ENCODE measurements around the gene BBIP1. TPM values are rescaled to one million over a fixed set of nuclear protein-coding genes. Genes with fewer than 3 reads are reported as not detected.
"Not testable (repeated sequence)": the region's sequence is repeated elsewhere in the genome, so short reads cannot be mapped to it uniquely, and the experiment has no call there.

BBIP1 gene
- polyA plus RNA-seq, 1 donor, result 26.2 TPM

- peaks cover 4% of the 10 kb centered on the region for H3K36me3 ChIP-seq (ENCODE audit: control insufficient read depth, insufficient read depth, low read length)
- peaks cover 20% of the 10 kb centered on the region for H3K4me1 ChIP-seq (ENCODE audit: control insufficient read depth, insufficient read depth, low read length)
- H3K4me3 ChIP-seq (ENCODE audit: low read length), result peak within 1 kb of the TSS; percentile 94
- no peaks in the 10 kb centered on the region for H3K9me3 ChIP-seq (ENCODE audit: control insufficient read depth, low read depth, low read length)
- no peaks in the 10 kb centered on the region for H3K27me3 ChIP-seq (ENCODE audit: control insufficient read depth, insufficient read depth, low read length)
- peak within 1 kb of the TSS; percentile 97 for H3K27ac ChIP-seq (ENCODE audit: low read length)
- peak; percentile 99 to 100 for DNase-seq
- 0% methylated on average over 1 of the region's 47 CpGs for WGBS (ENCODE audit: insufficient coverage, low lambda C conversion rate)
Observed at GRCh38 chr10:110871298-110872084, 47.5 kb downstream of the BBIP1 start, which contains the start of gene PDCD4. Gene PDCD4, plus strand, starts transcription at chr10:110871928. Its CDS starts 4,100 bp downstream, at chr10:110876028.

DNA sequence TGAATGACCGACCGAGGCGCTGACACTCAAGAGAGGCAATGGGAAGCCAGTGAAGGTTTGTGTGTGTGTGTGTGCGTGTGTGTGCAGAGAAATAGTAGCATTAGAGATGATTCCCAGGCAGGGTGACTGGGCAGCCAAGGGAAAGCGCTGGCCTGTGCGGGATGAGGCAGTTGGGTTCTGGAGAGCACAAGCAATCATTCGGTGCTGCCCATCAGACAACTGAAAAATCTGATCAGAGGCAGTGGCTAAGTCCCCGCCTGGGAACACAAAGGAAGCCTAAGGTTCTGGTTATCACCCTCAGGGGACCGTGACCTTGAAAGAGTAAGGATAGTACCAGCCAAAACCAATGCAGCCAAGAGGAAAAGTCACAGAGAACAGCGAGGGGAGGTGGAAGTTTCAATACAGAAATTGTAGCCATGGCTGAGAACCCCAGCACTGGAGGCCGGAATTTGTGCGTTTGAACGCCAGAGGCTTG is 48.1 kb downstream of the BBIP1 start:
- Histone ChIP-seq H3K4me3 (ENCODE audit: low read length) (peak overlapping the region; percentile 94), H3K9me3 (ENCODE audit: control insufficient read depth, low read depth, low read length) (no peaks in the 10 kb centered on the region), H3K27me3 (ENCODE audit: control insufficient read depth, insufficient read depth, low read length) (no peaks in the 10 kb centered on the region), H3K27ac (ENCODE audit: low read length) (peak overlapping the region; percentile 97), H3K4me1 (ENCODE audit: control insufficient read depth, insufficient read depth, low read length) (peaks cover 24% of the 10 kb centered on the region), H3K36me3 (ENCODE audit: control insufficient read depth, insufficient read depth, low read length) (peaks cover under 1% of the 10 kb centered on the region)
- no peak for DNase-seq
- no CpG with 5 or more reads among the region's 13 CpGs for WGBS (ENCODE audit: insufficient coverage, low lambda C conversion rate)

DNA sequence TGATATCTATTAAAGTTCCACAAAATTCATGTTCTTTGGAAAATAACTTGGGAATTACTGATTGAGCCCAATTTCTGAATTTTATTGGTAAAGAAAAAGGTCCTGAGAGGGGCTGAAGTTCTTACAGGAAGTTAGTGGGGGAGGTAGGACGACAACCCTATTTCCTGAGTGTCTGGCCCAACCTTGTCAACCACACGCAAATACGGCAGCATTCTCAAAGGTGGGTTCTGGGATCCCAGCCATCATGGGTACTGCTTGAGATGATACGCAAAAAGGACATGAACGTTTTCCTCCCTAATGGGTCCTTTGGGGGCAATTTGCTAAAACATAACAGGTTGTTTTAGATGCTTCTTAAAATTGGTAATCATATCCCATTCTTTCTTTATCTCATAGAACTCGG is 50.0 kb downstream of the BBIP1 start:
- Histone ChIP-seq H3K36me3 (ENCODE audit: control insufficient read depth, insufficient read depth, low read length) (no peaks in the 10 kb centered on the region), H3K4me3 (ENCODE audit: low read length) (no peak overlapping the region), H3K27me3 (ENCODE audit: control insufficient read depth, insufficient read depth, low read length) (no peaks in the 10 kb centered on the region), H3K4me1 (ENCODE audit: control insufficient read depth, insufficient read depth, low read length) (peaks cover 35% of the 10 kb centered on the region), H3K9me3 (ENCODE audit: control insufficient read depth, low read depth, low read length) (no peaks in the 10 kb centered on the region), H3K27ac (ENCODE audit: low read length) (no peak overlapping the region)
- WGBS (ENCODE audit: insufficient coverage, low lambda C conversion rate), result no CpG with 5 or more reads among the region's 6 CpGs
- DNase-seq, result no peak

- Histone ChIP-seq H3K27ac (ENCODE audit: low read length) (no peak overlapping the region), H3K9me3 (ENCODE audit: control insufficient read depth, low read depth, low read length) (no peaks in the 10 kb centered on the region), H3K4me3 (ENCODE audit: low read length) (no peak overlapping the region), H3K27me3 (ENCODE audit: control insufficient read depth, insufficient read depth, low read length) (no peaks in the 10 kb centered on the region), H3K4me1 (ENCODE audit: control insufficient read depth, insufficient read depth, low read length) (peaks cover 35% of the 10 kb centered on the region), H3K36me3 (ENCODE audit: control insufficient read depth, insufficient read depth, low read length) (no peaks in the 10 kb centered on the region)
- no peak for DNase-seq
- no CpG with 5 or more reads among the region's 4 CpGs for WGBS (ENCODE audit: insufficient coverage, low lambda C conversion rate)
Observed at GRCh38 chr10:110867807-110868465, 51.0 kb downstream of the BBIP1 start.

- not testable (repeated sequence) for H3K27me3 ChIP-seq (ENCODE audit: control insufficient read depth, insufficient read depth, low read length); H3K36me3 ChIP-seq (ENCODE audit: control insufficient read depth, insufficient read depth, low read length); H3K9me3 ChIP-seq (ENCODE audit: control insufficient read depth, low read depth, low read length); DNase-seq; H3K27ac ChIP-seq (ENCODE audit: low read length); H3K4me3 ChIP-seq (ENCODE audit: low read length)
- H3K4me1 ChIP-seq (ENCODE audit: control insufficient read depth, insufficient read depth, low read length), result peaks cover 35% of the 10 kb centered on the region
- no CpG with 5 or more reads among the region's 8 CpGs for WGBS (ENCODE audit: insufficient coverage, low lambda C conversion rate)
Observed at GRCh38 chr10:110867011-110867806, 51.8 kb downstream of the BBIP1 start.

DNA sequence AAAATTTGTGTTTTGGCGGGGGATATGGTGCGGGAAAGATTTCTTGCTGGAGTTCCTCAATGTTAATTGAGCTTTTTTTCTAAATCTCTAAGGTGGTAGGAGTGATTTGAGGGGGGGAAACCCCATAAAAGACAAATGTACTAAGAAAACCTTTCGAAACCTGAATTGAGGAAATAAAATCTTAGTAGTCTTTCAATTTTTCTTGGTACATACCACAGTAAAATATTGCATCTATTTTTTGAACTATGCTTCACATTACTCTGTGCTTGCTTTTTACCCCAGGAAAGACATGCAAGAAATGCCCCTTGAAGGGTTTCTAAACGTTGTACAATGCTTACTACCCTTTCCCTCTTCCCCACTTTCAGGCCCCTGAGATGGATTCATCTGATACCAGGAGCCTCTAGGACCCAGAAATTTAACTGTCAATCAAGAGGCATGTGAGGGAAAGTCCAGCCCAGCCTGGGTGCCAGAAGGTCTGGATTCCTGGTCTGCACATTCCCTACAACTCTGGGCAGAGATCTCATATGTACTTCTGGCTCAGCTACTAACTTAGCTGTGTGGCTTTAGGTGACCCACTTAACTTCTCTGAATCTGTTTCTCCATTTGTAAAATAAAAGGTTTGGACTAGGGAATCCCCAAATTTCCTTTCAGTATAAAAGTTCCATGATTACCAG is 53.0 kb downstream of the BBIP1 start:
- Histone ChIP-seq H3K4me1 (ENCODE audit: control insufficient read depth, insufficient read depth, low read length) (peaks cover 36% of the 10 kb centered on the region), H3K36me3 (ENCODE audit: control insufficient read depth, insufficient read depth, low read length) (no peaks in the 10 kb centered on the region), H3K27ac (ENCODE audit: low read length) (peak overlapping the region; percentile 75), H3K9me3 (ENCODE audit: control insufficient read depth, low read depth, low read length) (no peaks in the 10 kb centered on the region), H3K4me3 (ENCODE audit: low read length) (no peak overlapping the region), H3K27me3 (ENCODE audit: control insufficient read depth, insufficient read depth, low read length) (no peaks in the 10 kb centered on the region)
- WGBS (ENCODE audit: insufficient coverage, low lambda C conversion rate), result 90% methylated on average over 2 of the region's 4 CpGs
- no peak for DNase-seq

GRCh38 chr10:110865186-110865808 is 53.7 kb downstream of the BBIP1 start:
- WGBS (ENCODE audit: insufficient coverage, low lambda C conversion rate), result 50% methylated on average over 1 of the region's 6 CpGs
- Histone ChIP-seq H3K27ac (ENCODE audit: low read length) (peak overlapping the region; percentile 75), H3K27me3 (ENCODE audit: control insufficient read depth, insufficient read depth, low read length) (no peaks in the 10 kb centered on the region), H3K9me3 (ENCODE audit: control insufficient read depth, low read depth, low read length) (no peaks in the 10 kb centered on the region), H3K36me3 (ENCODE audit: control insufficient read depth, insufficient read depth, low read length) (no peaks in the 10 kb centered on the region), H3K4me1 (ENCODE audit: control insufficient read depth, insufficient read depth, low read length) (peaks cover 38% of the 10 kb centered on the region), H3K4me3 (ENCODE audit: low read length) (no peak overlapping the region)
- DNase-seq, result peak in 1 of 2 donors; percentile 66

GRCh38 chr10:110864662-110865140 is 54.3 kb downstream of the BBIP1 start:
- Histone ChIP-seq H3K4me1 (ENCODE audit: control insufficient read depth, insufficient read depth, low read length) (peaks cover 44% of the 10 kb centered on the region), H3K9me3 (ENCODE audit: control insufficient read depth, low read depth, low read length) (no peaks in the 10 kb centered on the region), H3K27ac (ENCODE audit: low read length) (peak overlapping the region; percentile 75), H3K27me3 (ENCODE audit: control insufficient read depth, insufficient read depth, low read length) (no peaks in the 10 kb centered on the region), H3K36me3 (ENCODE audit: control insufficient read depth, insufficient read depth, low read length) (no peaks in the 10 kb centered on the region), H3K4me3 (ENCODE audit: low read length) (no peak overlapping the region)
- no CpG with 5 or more reads among the region's 6 CpGs for WGBS (ENCODE audit: insufficient coverage, low lambda C conversion rate)
- DNase-seq, result peak in 1 of 2 donors; percentile 65

DNA sequence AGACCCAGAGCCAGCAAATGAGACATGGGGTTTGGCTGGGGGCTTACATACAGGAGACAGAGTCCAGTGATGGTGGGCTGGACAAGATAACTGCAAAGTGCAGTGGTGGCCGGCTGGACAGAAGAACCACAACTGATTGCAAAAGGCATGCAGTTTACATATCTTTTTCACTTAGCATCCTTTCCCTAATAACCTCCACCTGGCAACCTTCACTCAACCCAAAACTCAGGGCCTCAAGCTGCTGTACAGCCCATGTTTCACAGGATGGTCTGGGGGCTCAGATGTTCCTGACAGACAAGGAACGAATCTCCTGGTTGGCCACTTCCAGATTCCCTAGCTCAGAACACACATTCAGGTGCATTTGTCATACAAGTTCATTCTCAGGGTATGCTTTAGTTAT is 55.0 kb downstream of the BBIP1 start:
- H3K4me3 ChIP-seq (ENCODE audit: low read length), result no peak overlapping the region
- no peaks in the 10 kb centered on the region for H3K9me3 ChIP-seq (ENCODE audit: control insufficient read depth, low read depth, low read length)
- H3K27me3 ChIP-seq (ENCODE audit: control insufficient read depth, insufficient read depth, low read length), result no peaks in the 10 kb centered on the region
- WGBS (ENCODE audit: insufficient coverage, low lambda C conversion rate), result no CpG with 5 or more reads among the region's 2 CpGs
- peaks cover 51% of the 10 kb centered on the region for H3K4me1 ChIP-seq (ENCODE audit: control insufficient read depth, insufficient read depth, low read length)
- no peak overlapping the region for H3K27ac ChIP-seq (ENCODE audit: low read length)
- H3K36me3 ChIP-seq (ENCODE audit: control insufficient read depth, insufficient read depth, low read length), result no peaks in the 10 kb centered on the region
- DNase-seq, result no peak

Data from large intestine (tissue), 3 donors.